GM12878 (cell line): ENCODE measurements around the gene HSF2BP.
"Not testable (repeated sequence)": the region's sequence is repeated elsewhere in the genome, so short reads cannot be mapped to it uniquely, and the experiment has no call there.

Experiments
- ESRRA ChIP-seq: IDR thresholded peaks from 2 replicates; pipeline ENCODE4 v1.6.1; 2012; ENCODE audit warnings: mild to moderate bottlenecking, low read length, improper control_type of control experiment
- MEF2A ChIP-seq: IDR thresholded peaks from 2 replicates; pipeline ENCODE4 v1.6.1; 2011; ENCODE audit warnings: low read depth, mild to moderate bottlenecking, low read length, moderate library complexity; ENCODE audit not compliant: insufficient read depth
- RBBP5 ChIP-seq: fragments of 200-600 bp; sonication (generic); conservative IDR thresholded peaks from 2 replicates; pipeline ENCODE4 v1.6.1; 2016
- TF ChIP-seq, protein P1 (sequence below), 3 experiments: IDR thresholded peaks in 2 of 3; conservative IDR thresholded peaks in 1 of 3; 2 replicates each; pipeline ENCODE4 v1.5.1; 2011; ENCODE audit warnings: low read depth in 3 of 3, low read length in 3 of 3, mild to moderate bottlenecking in 3 of 3, control low read depth in 2 of 3, moderate library complexity in 2 of 3, inconsistent platforms in 1 of 3, mixed read lengths in 1 of 3; ENCODE audit not compliant: control insufficient read depth in 2 of 3, insufficient read depth in 1 of 3; ENCODE audit errors: extremely low read depth in 1 of 3
- TF ChIP-seq, protein P2 (sequence below): IDR thresholded peaks from 2 replicates; pipeline ENCODE4 v1.6.1; 2012; ENCODE audit warnings: low read depth, low read length, improper control_type of control experiment

DNA sequence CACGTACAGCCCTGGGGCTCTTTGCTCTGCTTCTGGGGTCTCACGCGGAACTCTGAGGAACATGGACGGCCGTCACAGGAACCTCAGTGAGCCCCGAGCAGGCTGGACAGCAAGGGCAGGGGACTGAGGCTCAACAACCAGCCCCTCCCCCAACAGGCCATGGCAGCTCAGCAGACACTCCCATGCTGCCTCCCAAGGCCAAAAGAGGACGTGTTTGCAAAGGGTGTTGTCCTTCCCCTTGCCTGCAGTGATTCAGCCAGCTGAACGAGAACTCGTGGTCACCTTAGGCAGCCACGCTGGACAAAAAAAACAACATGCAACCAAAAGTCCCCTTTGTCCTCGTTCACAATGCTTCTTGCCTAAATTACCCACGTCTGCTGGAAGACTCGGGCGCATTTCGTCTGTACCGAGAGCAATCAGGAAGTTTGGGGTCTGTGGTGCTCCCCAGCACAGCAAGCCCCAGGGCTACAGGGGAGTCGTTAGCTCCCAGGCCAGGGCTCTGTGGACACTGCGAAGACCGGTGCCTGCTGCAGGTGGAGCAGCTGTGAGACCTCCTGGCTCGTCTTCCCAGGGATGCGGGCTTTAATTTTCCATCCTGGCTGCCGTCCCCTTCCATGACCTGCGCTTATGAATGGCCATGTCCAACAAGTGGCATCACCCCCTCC lies 156.7 kb downstream of the HSF2BP start:
- TF ChIP-seq, protein P1, sequence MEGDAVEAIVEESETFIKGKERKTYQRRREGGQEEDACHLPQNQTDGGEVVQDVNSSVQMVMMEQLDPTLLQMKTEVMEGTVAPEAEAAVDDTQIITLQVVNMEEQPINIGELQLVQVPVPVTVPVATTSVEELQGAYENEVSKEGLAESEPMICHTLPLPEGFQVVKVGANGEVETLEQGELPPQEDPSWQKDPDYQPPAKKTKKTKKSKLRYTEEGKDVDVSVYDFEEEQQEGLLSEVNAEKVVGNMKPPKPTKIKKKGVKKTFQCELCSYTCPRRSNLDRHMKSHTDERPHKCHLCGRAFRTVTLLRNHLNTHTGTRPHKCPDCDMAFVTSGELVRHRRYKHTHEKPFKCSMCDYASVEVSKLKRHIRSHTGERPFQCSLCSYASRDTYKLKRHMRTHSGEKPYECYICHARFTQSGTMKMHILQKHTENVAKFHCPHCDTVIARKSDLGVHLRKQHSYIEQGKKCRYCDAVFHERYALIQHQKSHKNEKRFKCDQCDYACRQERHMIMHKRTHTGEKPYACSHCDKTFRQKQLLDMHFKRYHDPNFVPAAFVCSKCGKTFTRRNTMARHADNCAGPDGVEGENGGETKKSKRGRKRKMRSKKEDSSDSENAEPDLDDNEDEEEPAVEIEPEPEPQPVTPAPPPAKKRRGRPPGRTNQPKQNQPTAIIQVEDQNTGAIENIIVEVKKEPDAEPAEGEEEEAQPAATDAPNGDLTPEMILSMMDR (IDR thresholded peaks at IDR 0.05 in 2 of 3, conservative IDR thresholded peaks at IDR 0.05 in 1 of 3; ENCODE audit: control insufficient read depth in 2 of 3, extremely low read depth in 1 of 3, insufficient read depth in 1 of 3, low read depth in 3 of 3, low read length in 3 of 3): not testable (repeated sequence)
- TF ChIP-seq, protein P2, sequence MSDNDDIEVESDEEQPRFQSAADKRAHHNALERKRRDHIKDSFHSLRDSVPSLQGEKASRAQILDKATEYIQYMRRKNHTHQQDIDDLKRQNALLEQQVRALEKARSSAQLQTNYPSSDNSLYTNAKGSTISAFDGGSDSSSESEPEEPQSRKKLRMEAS: not testable (repeated sequence)
- not testable (repeated sequence) for TF ChIP-seq ESRRA, MEF2A, RBBP5
